DMS114 treated with DMSO at 0.1 percent for 48 hours (cell line): ENCODE measurements around the gene ROBO2.

Source experiments
- DNase-seq: peaks from one replicate; lab custom pipeline; 2025; ENCODE audit not compliant: unreplicated experiment; lab: John Stamatoyannopoulos, UW

The ROBO2 gene

DNA sequence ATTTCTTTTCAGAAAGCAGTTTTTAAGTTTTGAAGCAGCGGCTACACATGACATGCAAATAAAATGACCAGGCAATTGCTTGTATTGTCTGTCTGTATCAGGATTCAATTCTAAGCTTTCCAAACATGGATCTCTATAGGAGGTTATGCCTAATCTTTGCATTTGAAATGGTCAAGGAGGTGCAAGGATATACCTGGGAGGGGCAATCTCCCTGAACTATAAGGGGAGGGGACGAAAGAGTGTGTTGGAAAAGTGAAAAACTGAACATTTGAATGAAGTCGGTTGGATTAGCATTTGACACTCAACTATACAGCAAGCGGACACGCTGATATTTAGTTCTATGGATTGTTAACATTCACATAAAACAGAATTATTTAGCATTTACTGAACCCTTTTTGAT lies 11.7 kb downstream of the ROBO2 start:
- DNase-seq: no peak

DNA sequence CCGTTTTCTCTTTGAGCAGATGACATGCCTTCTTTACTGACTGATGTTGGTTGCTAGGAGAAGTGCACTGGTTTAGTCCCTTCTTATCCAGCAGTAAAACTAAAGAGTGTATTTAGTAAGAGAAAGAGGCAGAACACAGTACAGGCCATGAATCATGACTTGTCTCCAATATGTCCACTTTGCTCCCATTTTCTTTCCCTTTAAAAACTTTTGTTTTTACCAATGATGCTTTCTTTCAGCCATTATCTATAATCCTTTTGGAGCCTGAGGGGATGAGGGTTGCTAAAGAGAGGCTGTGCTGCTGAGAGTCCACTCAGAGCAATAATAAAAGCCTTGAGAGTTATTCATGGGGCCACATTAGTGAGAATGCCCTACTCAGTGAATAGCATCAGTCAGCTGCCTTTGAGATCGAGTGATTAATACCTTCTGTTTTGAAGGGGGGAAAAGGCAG lies 12.2 kb downstream of the ROBO2 start:
- DNase-seq: no peak

DNA sequence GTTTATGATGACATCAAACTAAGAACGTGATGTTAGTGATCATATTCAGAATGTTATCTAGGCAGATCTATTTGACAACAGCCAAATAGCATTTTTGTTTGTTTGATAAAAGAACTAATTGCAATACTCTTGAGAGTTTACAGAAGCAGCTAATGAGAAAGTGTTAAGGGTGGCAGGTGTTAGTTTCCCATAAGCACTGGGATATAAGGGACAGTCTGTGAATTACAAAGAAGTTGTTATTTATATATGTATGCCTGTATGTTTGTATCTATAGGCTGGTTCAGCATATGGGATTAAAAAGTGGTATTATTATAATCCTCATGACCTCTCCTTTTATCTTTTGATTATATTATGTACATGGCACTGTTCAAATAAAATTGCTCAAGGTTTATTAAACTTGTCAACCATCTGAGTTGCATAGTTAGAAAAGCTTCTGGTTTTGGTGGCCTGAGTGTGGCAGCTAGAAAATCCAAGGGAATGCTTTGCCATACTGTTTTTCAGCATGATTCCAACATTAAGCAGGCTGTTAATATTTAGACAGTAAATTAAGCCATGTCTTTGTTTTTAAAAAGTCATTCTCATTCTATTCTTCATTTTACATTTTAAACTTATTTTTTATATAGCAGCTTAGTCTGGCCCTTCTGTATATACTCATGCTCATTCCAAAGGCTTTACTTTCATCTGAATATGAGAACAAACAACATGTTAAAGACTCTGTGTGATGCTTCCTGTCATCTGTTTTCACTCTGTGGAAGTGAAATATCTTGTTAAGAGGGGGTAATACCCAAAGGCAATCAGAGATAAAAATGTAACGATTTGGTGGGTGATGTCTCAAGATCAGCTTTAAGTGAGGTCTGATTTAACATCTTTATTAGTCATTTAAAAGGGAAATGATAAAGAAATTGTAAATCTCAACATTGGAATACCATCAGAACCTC lies 13.1 kb downstream of the ROBO2 start:
- no peak for DNase-seq

DNA sequence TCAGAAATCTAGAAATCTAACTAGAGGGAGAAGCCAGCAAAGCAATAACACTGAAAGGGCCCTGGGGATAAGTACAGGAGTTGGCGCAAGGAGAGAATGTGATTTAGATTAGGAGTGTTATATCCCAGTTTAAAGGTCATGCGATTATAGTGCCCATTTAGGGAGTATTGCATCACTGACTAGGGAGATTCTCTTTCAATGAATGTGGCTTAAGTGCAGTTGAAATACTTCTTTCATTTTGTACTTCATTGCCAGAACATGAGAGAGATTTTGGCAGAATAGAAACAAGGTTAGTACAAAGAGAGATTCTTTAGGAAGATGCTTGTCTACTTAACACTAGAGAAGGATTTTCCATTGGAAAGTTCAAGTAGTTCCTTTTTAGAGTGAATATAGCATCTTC lies 13.9 kb downstream of the ROBO2 start:
- DNase-seq: no peak

DNA sequence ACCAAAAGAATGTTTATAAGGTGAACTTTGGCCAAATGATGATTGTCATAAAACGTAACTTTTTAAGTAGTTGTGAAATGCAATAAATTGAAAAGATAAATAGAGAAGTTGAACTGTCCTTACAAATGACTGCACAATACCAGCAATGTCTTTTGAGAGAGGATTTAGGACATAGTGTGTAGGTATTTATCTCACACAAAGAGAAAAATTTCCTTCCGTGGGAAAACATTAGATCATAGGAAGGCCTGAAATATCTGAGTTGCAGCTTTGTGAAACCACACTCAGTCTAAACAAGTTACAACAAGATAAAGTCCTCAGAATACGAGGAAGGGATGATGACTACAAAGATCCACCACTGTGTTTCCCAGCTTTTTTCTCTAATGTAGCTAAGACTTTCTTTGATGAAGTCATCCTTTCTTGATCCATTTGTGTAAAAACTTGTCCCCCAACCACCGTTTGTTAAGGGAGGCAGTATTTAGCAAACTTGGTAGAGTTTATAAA lies 16.0 kb downstream of the ROBO2 start:
- no peak for DNase-seq

DNA sequence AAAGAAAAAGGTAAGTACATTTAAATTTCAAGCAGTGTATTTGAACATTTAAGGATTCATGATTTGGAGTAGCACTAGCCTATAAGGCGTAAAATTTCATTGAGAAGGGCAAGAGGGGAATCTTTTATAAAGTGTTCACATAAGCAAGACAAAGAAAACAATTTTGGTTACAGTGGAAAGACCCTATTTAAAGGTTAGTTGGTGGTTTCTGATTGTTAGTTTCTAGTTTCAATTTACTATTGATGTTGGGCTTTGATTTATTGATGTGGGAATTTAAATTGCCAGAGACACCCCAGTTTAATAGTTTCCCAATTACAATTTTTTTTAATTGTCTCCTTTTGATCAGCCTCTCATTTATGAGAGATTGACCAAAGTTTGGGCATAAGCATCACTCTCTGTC lies 19.5 kb downstream of the ROBO2 start:
- DNase-seq: no peak

DNA sequence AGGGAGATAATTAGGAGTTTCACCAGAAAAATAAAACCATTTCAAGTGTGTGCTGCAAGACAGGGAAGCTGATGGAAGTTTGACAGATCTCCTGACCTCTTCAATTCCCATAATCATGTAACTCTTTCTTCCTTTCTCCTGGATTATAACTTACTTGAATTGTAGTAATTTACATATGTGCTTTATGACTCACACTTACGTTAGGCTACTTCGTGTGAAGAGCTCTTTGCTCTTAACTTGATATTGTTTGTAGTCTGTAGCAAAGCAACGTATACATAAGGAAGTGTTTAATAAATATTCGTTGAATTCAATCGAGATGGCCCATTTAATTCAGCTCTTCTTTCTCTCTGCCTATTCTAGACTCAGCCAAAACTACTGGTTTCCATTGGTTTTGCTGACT lies 23.5 kb downstream of the ROBO2 start:
- DNase-seq: no peak

DNA sequence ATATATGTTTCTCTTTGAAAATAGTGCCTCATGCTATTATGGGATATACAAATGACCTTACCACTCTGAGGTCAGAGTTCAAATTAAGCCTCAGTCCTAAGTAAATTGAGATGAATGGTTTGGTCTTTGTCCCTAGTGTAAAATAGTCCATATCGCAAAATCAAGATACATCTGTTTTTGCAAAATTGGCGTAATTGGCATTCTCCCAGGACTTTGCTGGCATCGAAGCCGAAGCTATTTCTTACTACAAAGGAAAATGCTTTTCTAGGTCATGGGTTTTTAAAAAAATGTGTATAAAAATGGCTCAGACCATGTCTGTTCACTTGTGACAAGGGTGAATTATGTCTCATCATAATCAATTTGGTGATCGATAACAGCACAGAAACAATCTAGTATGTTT lies 25.9 kb downstream of the ROBO2 start:
- DNase-seq: no peak

DNA sequence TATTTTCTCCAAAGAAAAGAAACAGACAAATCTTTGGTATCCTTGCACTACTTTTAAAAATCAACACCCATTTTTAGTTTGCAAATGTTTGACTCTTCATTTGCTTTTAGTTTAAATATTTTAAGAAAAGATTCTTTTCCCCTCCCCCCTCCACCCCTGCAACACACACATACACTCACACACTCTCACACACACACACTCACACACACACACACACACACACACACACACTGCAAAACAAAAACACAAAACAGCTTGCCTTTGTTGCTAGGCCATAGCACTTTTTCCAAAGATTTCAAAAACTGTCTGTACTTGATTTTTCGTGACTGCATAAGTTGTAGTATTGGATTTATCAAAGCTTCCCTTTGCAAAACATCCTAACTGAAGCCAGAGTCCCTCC lies 26.9 kb downstream of the ROBO2 start:
- no peak for DNase-seq

DNA sequence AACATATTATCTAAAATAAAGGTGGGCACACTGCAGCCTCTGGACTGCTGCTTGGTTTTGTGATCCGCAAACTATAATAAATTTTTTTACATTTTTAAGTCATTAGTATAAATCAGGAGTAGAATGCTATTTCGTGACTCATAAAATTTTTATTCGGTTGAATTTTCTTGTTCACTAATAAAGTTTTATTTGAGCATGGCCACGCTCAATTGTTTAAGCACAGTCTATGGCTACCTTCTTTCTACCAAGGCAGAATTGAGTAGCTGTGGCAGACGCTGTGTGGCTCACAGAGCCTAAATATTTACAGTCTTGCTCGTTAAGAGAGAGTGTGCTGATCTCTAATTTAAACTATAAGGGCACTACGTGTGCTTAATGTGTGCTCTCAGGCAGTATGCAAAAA lies 28.9 kb downstream of the ROBO2 start:
- DNase-seq: no peak

DNA sequence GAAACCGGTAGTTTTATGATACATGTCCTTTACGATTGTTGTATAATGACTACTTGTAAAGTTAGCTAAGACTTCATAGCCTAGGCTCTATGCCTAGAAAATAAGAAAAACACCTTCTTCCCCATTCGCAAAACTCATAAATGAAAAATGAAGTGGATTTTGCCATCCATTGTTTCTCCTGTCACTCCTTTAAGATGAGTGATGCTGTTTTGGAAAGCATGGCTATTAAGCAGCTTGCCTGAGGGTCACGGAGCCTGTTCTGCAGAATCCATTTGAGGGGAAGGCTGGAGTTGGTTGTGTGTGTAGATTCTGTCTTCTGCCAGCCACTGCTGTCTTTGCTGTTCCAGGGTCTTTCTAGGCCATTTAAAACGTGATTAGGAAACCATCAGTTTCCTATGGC lies 31.5 kb downstream of the ROBO2 start:
- no peak for DNase-seq

DNA sequence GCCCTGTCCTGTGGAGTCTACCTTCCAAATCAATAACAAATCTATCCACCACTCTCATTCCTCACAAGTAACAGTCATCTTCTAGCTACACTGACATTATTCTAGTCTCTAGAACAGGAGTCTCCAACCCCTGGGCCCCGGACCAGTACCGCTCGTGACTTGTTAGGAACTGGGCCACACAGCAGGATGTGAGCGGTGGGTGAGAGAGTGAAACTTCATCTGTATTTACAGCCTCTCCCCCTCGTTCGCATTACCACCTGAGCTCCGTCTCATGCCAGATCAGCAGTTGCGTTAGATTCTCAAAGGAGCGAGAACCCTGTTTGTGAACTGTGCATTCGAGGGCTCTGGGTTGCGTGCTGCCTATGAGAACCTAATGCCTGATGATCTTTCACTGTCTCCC lies 31.9 kb downstream of the ROBO2 start:
- no peak for DNase-seq

DNA sequence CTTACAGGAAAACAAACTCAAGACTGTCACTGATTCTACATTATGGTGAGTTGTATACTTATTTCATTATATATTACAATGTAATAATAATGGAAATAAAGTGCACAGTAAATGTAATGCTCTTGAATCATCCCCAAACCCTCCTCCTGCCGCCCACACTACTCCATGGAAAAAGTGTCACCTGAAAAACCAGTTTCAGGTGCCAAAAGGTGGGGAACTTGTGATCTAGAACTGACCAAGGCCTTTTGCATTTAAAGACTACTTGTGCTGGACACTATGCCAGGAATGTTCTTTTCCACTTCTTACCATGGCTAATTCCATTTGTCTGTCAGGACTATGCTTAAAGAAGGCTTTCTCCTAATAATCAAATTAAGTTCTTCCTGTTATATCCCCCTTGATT lies 32.3 kb downstream of the ROBO2 start:
- no peak for DNase-seq

DNA sequence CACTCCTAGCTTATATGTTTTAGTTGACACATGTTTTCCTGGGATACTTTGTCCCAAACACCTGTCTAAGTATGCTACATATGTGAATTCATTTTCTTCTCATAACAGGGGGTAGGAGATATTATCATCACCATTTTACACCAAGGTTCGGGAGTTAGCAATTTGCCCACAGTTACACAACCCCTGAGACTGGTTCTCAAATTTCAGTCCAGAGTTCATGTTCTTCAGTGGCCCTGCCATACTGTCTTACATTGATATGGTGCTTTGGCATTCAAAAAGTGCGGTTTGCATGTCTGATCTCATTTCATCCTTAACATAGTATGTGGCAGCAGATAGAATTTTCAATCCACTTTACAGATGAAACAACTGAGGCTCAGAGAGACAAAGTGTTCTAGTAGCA lies 38.4 kb downstream of the ROBO2 start:
- no peak for DNase-seq

DNA sequence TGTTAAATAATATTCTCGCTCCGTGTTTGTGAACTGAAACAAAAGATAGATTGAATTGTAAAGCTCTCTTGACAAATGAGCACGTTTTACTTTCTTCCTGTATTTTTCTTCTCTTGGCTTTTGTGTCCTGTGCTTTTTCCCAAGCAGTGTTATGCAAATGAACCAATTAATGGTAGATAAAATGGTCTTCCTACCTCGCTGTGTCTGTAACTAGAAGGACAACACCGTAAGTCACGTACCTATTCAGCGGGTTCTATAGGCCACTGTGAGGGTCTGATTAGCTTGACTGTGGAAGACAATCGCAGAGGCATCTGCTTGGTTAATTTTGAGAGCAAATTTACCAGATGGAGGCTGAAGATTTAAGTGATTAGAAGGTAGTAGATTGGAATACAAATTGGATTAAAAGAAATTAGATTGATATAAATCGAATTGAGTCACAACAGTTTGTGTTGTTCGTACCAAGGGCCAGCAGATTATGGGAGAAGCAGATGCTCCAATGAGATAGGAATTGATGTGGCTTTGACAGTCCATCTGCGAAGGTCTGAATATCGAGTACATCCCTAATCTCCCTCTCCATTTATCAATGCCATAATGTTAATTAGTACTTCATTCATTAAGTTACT lies 40.2 kb downstream of the ROBO2 start:
- no peak for DNase-seq

DNA sequence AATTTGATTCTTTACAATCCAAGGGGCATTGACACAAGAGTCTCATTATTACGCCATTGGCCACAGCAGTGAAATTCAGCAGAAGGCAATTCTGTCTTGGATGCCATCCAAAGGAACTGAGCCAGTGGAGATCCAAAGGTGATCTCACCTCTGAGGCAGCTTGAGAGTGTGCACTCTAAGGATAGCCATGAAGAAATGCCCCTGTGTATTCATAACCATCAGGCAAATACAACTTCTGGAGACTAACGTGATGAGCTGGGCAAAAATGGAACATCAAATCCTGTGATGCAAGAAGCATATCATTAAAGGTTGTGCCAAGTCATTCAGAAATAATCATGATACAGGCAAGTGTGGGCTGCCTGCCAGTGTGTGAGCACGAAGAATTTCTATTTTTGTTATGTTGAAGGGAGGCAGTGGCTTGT lies 41.4 kb downstream of the ROBO2 start:
- DNase-seq: no peak

DNA sequence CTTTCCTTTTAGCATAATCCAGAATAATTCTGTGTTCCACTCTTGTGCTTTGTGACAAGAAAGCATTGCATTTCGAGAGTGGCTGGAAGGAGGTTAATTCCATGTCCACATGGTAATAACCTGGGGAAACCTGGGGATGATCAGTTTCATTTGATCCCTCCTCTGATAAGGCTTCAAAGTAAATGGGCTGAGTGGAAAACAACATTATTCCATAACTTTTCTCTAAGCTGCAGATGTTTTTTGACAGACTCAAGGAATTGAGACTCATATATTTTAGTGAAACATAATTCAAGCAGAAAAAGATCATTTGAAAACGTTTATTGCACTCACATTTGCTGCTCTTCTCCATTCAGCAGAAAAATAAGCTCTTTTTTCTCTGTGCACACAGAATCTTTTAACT lies 44.6 kb downstream of the ROBO2 start:
- DNase-seq: no peak

DNA sequence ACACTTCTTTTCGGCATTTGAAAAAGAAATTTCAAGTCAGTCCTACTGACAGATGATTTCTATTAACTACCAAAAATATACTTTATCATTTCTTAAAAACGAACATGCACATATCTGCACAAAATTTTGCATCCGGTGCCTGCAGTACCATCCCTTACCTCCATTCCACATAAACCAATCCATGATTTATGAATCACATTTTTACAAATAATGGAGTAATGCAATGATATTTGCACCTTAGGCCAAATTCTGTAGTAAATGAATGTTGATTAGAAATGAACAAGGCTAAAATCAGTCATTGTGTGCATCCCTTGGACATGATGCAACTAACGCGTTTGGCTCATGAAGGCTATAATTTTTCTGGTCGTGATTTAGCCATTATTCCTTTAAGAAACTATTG lies 46.5 kb downstream of the ROBO2 start:
- no peak for DNase-seq

DNA sequence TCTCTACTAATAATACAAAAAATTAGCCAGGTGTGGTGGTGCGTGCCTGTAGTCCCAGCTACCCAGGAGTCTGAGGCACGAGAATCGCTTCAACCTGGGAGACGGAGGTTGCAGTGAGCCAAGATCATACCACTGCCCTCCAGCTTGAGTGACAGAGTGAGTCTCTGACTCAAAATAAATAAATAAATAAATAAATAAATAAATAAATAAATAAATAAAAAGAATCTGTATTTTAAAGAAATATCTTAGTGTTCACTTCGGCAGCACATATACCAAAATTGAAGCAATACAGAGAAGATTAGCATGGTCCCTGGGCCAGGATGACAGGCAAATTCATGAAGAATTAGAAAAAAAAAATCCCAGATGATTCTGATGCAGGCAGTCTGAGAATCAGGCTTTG lies 51.9 kb downstream of the ROBO2 start:
- DNase-seq: no peak

DNA sequence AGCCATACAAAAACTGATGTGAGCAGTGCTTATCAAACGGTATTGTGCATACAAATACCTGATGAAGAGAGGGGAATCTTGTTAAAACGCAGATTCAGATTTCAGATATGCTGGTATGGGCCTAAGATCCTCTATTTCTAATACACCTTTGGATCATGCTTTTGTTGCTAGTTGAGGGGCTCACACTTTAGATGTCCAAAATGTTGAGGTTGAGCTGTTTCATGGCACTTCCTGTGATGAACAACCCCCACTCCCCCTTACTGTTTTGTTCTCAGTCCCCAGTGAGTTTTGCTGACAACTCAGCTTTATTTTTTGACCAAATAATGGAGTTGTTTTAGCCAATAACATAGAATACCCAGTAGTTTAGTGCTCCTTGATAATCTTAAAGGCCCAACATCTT lies 53.2 kb downstream of the ROBO2 start:
- DNase-seq: no peak

DNA sequence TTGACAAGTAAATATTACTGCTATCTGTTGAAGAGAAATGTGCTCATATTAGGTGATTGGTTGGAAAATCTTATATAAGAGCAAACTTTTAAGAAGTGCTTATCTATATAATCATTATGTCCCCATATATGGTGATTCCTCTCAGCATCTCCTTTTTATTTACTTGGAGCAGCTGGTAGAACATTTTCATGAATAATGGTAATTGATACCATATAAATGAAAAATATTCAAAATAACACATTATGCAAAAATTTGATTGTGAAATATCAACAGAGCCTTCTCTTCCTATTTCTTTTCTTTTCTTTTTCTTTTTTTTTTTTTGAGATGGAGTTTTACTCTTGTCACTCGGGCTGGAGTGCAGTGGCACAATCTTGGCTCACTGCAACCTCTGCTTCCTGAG lies 56.2 kb downstream of the ROBO2 start:
- DNase-seq: no peak
